HepG2 (cell line): ENCODE results near the gene SRSF4. TPM values are rescaled to one million over a fixed set of nuclear protein-coding genes. Genes with fewer than 3 reads are reported as not detected.

Experiments
- ASH2L ChIP-seq: fragments of 300-600, 200-600 bp; sonication (generic); IDR thresholded peaks from 2 replicates; pipeline ENCODE4 v1.7.0; 2017; ENCODE audit warnings: low read depth, mild to moderate bottlenecking, moderate library complexity, mixed read lengths, low read length; ENCODE audit not compliant: insufficient read length
- BORCS8-MEF2B ChIP-seq: sonication (generic); formaldehyde crosslinking; IDR thresholded peaks from 2 replicates; pipeline ENCODE4 v1.8.0; 2022; ENCODE audit warnings: mild to moderate bottlenecking, missing genetic modification reagents
- CCDC6 ChIP-seq: sonication (generic); formaldehyde crosslinking; IDR thresholded peaks from 2 replicates; pipeline ENCODE4 v1.8.1; 2022; ENCODE audit warnings: mild to moderate bottlenecking, missing genetic modification reagents, moderate library complexity
- CREB1 ChIP-seq, 2 experiments: fragments of 450-650 bp in 1 of 2; IDR thresholded peaks; 2 replicates each; pipeline ENCODE4 v1.6.1; 2016 to 2017; ENCODE audit warnings: control low read depth in 1 of 2, mild to moderate bottlenecking in 1 of 2, missing compliant biosample characterization in 1 of 2, missing genetic modification characterization in 1 of 2
- ELF3 ChIP-seq: IDR thresholded peaks from 2 replicates; pipeline ENCODE4 v1.6.1; 2016; ENCODE audit warnings: missing genetic modification reagents, missing compliant biosample characterization
- FOXA1 ChIP-seq, 2 experiments: fragments of 450-650 bp in 1 of 2; sonication (generic) in 1 of 2; formaldehyde crosslinking in 1 of 2; IDR thresholded peaks; 2 replicates each; pipeline versions ENCODE4 v1.4.0 to v1.6.1; 2016 to 2020; ENCODE audit warnings: missing genetic modification reagents in 1 of 2
- FOXK2 ChIP-seq: fragments of 450-650 bp; IDR thresholded peaks from 2 replicates; pipeline ENCODE4 v1.6.1; 2016
- IRX3 ChIP-seq: sonication (generic); formaldehyde crosslinking; IDR thresholded peaks from 2 replicates; pipeline ENCODE4 v1.8.1; 2023; ENCODE audit warnings: mild to moderate bottlenecking, low read depth, missing genetic modification reagents, borderline replicate concordance
- MAX ChIP-seq: IDR thresholded peaks from 2 replicates; pipeline ENCODE4 v1.6.1; 2012; ENCODE audit warnings: inconsistent platforms
- NCOR1 ChIP-seq: fragments of 200-600 bp; sonication (generic); IDR thresholded peaks from 2 replicates; pipeline ENCODE4 v1.7.0; 2017; ENCODE audit warnings: antibody characterized with exemption, low read length, borderline replicate concordance
- NFIB ChIP-seq: sonication (generic); formaldehyde crosslinking; IDR thresholded peaks from 2 replicates; pipeline ENCODE4 v1.9.0; 2021; ENCODE audit warnings: missing genetic modification reagents, mild to moderate bottlenecking, borderline replicate concordance
- PHF5A ChIP-seq: IDR thresholded peaks from one replicate; pipeline ENCODE4 v1.6.1; 2018; ENCODE audit warnings: low read depth, missing genetic modification reagents; ENCODE audit not compliant: unreplicated experiment
- PPARG ChIP-seq: conservative IDR thresholded peaks from 2 replicates; pipeline ENCODE4 v1.6.1; 2016; ENCODE audit warnings: missing biosample characterization, missing genetic modification reagents
- TEAD3 ChIP-seq: optimal IDR thresholded peaks from 2 replicates; pipeline ENCODE3; 2016; ENCODE audit warnings: borderline replicate concordance
- YY1 ChIP-seq: IDR thresholded peaks from 2 replicates; pipeline ENCODE4 v1.6.1; 2011; ENCODE audit warnings: low read length, low read depth, moderate library complexity, mild to moderate bottlenecking; ENCODE audit not compliant: insufficient read depth, insufficient replicate concordance
- ZEB1 ChIP-seq: IDR thresholded peaks from 2 replicates; pipeline ENCODE4 v1.6.1; 2012; ENCODE audit warnings: mild to moderate bottlenecking, low read depth, inconsistent platforms; ENCODE audit not compliant: insufficient replicate concordance
- ZNF460 ChIP-seq: sonication (generic); formaldehyde crosslinking; IDR thresholded peaks from 2 replicates; pipeline ENCODE4 v1.5.1; 2020; ENCODE audit warnings: missing genetic modification reagents, mild to moderate bottlenecking, borderline replicate concordance
- ZSCAN29 ChIP-seq: sonication (generic); formaldehyde crosslinking; conservative IDR thresholded peaks from 2 replicates; pipeline ENCODE4 v1.4.0; 2020; ENCODE audit warnings: mild to moderate bottlenecking, missing genetic modification reagents
- polyA plus RNA-seq, 8 experiments: library from polyadenylated mRNA; depleted of rRNA in 3 of 8; stranded (reverse) in 7 of 8; unstranded in 1 of 8; fragments of >200 nt; fragmentation: Illumina TruSeq in 4 of 8; extraction: Trizol in 4 of 8; gene quantifications; 2 replicates each; pipeline versions ENCODE4 v1.2.1 to v1.2.3, GENCODE V29; 2011 to 2016; ENCODE audit warnings: low read depth in 4 of 8, missing spikeins in 1 of 8, mixed read lengths in 1 of 8; ENCODE audit not compliant: insufficient read depth in 1 of 8
- total RNA-seq, 5 experiments: library from RNA; depleted of rRNA; stranded (reverse); fragments of >200 nt; fragmentation: Illumina TruSeq; extraction: Trizol; gene quantifications; 2 replicates each; pipeline ENCODE4 v1.2.3, GENCODE V29; 2016; ENCODE audit warnings: low read depth in 1 of 5
- TF ChIP-seq, protein P1 (sequence below): IDR thresholded peaks from 2 replicates; pipeline ENCODE4 v1.6.1; 2012; ENCODE audit warnings: low read depth, low read length, improper control_type of control experiment
- TF ChIP-seq, protein P2 (sequence below): sonication (generic); formaldehyde crosslinking; conservative IDR thresholded peaks from 2 replicates; pipeline ENCODE4 v1.8.1; 2023; ENCODE audit warnings: missing genetic modification reagents
- TF ChIP-seq, protein P3 (sequence below): IDR thresholded peaks from 2 replicates; pipeline ENCODE4 v1.6.1; 2016
- TF ChIP-seq, protein P4 (sequence below): IDR thresholded peaks from 2 replicates; pipeline ENCODE4 v1.6.1; 2016; ENCODE audit warnings: mild to moderate bottlenecking
- TF ChIP-seq, protein P5 (sequence below): sonication (generic); formaldehyde crosslinking; IDR thresholded peaks from 2 replicates; pipeline ENCODE4 v1.8.1; 2023; ENCODE audit warnings: mild to moderate bottlenecking, moderate library complexity, missing genetic modification reagents

The SRSF4 gene
- total and polyA plus RNA-seq, 2 of the 13 experiments (the other 11 are each of a cell fraction or from before 2014, with no cell fraction given), result 37.7 to 50.9 TPM

- TF ChIP-seq, protein P1, sequence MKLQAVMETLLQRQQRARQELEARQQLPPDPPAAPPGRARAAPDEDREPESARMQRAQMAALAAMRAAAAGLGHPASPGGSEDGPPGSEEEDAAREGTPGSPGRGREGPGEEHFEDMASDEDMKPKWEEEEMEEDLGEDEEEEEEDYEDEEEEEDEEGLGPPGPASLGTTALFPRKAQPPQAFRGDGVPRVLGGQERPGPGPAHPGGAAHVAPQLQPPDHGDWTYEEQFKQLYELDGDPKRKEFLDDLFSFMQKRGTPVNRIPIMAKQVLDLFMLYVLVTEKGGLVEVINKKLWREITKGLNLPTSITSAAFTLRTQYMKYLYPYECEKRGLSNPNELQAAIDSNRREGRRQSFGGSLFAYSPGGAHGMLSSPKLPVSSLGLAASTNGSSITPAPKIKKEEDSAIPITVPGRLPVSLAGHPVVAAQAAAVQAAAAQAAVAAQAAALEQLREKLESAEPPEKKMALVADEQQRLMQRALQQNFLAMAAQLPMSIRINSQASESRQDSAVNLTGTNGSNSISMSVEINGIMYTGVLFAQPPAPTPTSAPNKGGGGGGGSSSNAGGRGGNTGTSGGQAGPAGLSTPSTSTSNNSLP, result 0 out of 2 replicates have a peak, but pooled peaks have one; percentile 38
- TF ChIP-seq BORCS8-MEF2B (no peak), NFIB (CRISPR knock-in tag) (0 out of 2 replicates have a peak, but pooled peaks have one; percentile 33), MAX (peak; percentile 31; the same call in 1 of the 2 replicates), ZSCAN29 (CRISPR knock-in tag) (0 out of 2 replicates have a peak, but pooled peaks have one; percentile 13), CREB1 (IDR thresholded peaks at IDR 0.05) (no peak), CREB1 (CRISPR knock-in tag; IDR thresholded peaks at IDR 0.05) (peak; percentile 63), ASH2L (peak; percentile 76), ZEB1 (peak; percentile 29), FOXA1 (IDR thresholded peaks at IDR 0.05) (no peak), FOXA1 (CRISPR knock-in tag; IDR thresholded peaks at IDR 0.05) (peak; percentile 75), CCDC6 (CRISPR knock-in tag) (peak; percentile 60; the same call in 1 of the 2 replicates), TEAD3 (CRISPR knock-in tag) (peak; percentile 72), ELF3 (CRISPR knock-in tag) (peak; percentile 52), FOXK2 (peak; percentile 50; the same call in 1 of the 2 replicates), ZNF460 (CRISPR knock-in tag) (no peak), PHF5A (peak; percentile 18), PPARG (0 out of 2 replicates have a peak, but pooled peaks have one; percentile 34), IRX3 (CRISPR knock-in tag) (no peak), YY1 (peak; percentile 59), NCOR1 (peak; percentile 89)
- TF ChIP-seq, protein P2, sequence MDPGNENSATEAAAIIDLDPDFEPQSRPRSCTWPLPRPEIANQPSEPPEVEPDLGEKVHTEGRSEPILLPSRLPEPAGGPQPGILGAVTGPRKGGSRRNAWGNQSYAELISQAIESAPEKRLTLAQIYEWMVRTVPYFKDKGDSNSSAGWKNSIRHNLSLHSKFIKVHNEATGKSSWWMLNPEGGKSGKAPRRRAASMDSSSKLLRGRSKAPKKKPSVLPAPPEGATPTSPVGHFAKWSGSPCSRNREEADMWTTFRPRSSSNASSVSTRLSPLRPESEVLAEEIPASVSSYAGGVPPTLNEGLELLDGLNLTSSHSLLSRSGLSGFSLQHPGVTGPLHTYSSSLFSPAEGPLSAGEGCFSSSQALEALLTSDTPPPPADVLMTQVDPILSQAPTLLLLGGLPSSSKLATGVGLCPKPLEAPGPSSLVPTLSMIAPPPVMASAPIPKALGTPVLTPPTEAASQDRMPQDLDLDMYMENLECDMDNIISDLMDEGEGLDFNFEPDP (CRISPR knock-in tag), result no peak
- TF ChIP-seq, protein P3, sequence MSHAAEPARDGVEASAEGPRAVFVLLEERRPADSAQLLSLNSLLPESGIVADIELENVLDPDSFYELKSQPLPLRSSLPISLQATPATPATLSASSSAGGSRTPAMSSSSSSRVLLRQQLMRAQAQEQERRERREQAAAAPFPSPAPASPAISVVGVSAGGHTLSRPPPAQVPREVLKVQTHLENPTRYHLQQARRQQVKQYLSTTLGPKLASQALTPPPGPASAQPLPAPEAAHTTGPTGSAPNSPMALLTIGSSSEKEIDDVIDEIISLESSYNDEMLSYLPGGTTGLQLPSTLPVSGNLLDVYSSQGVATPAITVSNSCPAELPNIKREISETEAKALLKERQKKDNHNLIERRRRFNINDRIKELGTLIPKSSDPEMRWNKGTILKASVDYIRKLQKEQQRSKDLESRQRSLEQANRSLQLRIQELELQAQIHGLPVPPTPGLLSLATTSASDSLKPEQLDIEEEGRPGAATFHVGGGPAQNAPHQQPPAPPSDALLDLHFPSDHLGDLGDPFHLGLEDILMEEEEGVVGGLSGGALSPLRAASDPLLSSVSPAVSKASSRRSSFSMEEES (CRISPR knock-in tag), result 0 out of 2 replicates have a peak, but pooled peaks have one; percentile 18
- TF ChIP-seq, protein P4, sequence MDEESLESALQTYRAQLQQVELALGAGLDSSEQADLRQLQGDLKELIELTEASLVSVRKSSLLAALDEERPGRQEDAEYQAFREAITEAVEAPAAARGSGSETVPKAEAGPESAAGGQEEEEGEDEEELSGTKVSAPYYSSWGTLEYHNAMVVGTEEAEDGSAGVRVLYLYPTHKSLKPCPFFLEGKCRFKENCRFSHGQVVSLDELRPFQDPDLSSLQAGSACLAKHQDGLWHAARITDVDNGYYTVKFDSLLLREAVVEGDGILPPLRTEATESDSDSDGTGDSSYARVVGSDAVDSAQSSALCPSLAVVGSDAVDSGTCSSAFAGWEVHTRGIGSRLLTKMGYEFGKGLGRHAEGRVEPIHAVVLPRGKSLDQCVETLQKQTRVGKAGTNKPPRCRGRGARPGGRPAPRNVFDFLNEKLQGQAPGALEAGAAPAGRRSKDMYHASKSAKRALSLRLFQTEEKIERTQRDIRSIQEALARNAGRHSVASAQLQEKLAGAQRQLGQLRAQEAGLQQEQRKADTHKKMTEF (CRISPR knock-in tag), result peak; percentile 66; the same call in 1 of the 2 replicates
- TF ChIP-seq, protein P5, sequence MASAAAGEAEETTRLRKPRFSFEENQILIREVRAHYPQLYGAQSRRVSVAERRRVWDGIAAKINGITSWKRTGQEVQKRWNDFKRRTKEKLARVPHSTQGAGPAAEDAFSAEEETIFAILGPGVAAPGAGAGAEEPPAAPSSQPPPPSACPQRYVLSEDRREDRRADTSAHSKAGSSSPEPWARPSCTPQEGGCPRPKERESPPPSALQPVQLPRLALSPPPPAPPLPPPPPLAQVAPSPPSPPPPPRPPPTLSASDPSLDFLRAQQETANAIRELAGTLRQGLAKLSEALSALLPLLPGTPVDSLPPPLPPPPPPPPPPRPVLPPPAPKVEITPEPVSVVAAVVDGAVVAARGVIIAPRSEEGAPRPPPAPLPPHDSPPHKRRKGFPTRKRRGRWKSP, result peak; percentile 70; the same call in 1 of the 2 replicates
These were observed 4.6 kb upstream of the SRSF4 start (continued) for GRCh38 chr1:29186252-29186651.
